ENCODE data around the gene LEP.
"Not testable (repeated sequence)": the region's sequence is repeated elsewhere in the genome, so short reads cannot be mapped to it uniquely, and the experiment has no call there.

Gene LEP

GRCh38 chr7:128210590-128211570 lies 30.2 kb upstream of the LEP start:
- no peak for DNase-seq (ENCODE audit: low read depth in 2 of 2)

GRCh38 chr7:128211626-128212025 lies 29.5 kb upstream of the LEP start:
- no peak for DNase-seq (ENCODE audit: low read depth in 2 of 2)

GRCh38 chr7:128214463-128214862 lies 26.6 kb upstream of the LEP start:
- DNase-seq (ENCODE audit: low read depth in 2 of 2) = no peak

GRCh38 chr7:128215281-128215680 lies 25.8 kb upstream of the LEP start:
- DNase-seq (ENCODE audit: low read depth in 2 of 2) = no peak

GRCh38 chr7:128215739-128216138 lies 25.3 kb upstream of the LEP start:
- no peak for DNase-seq (ENCODE audit: low read depth in 2 of 2)

- DNase-seq (ENCODE audit: low read depth in 2 of 2) = no peak
Observed at GRCh38 chr7:128217030-128217805, 23.9 kb upstream of the LEP start.

- no peak for DNase-seq (ENCODE audit: low read depth in 2 of 2)
Observed at GRCh38 chr7:128217967-128218652, 23.0 kb upstream of the LEP start.

GRCh38 chr7:128219636-128220035 lies 21.4 kb upstream of the LEP start:
- no peak for DNase-seq (ENCODE audit: low read depth in 2 of 2)

GRCh38 chr7:128221929-128222403 lies 19.1 kb upstream of the LEP start:
- no peak for DNase-seq (ENCODE audit: low read depth in 2 of 2)

GRCh38 chr7:128226132-128226980 lies 14.7 kb upstream of the LEP start:
- DNase-seq (ENCODE audit: low read depth in 2 of 2) = no peak

GRCh38 chr7:128227271-128227670 lies 13.8 kb upstream of the LEP start:
- no peak for DNase-seq (ENCODE audit: low read depth in 2 of 2)

- no peak for DNase-seq (ENCODE audit: low read depth in 2 of 2)
Observed at GRCh38 chr7:128231021-128231420, 10.1 kb upstream of the LEP start.

- DNase-seq (ENCODE audit: low read depth in 2 of 2) = no peak
Observed at GRCh38 chr7:128231677-128232076, 9.4 kb upstream of the LEP start.

- no peak for DNase-seq (ENCODE audit: low read depth in 2 of 2)
Observed at GRCh38 chr7:128233471-128233870, 7.6 kb upstream of the LEP start.

- no peak for DNase-seq (ENCODE audit: low read depth in 2 of 2)
Observed at GRCh38 chr7:128234476-128235026, 6.5 kb upstream of the LEP start.

- DNase-seq (ENCODE audit: low read depth in 2 of 2) = no peak
Observed at GRCh38 chr7:128235471-128235870, 5.6 kb upstream of the LEP start.

- no peak for DNase-seq (ENCODE audit: low read depth in 2 of 2)
Observed at GRCh38 chr7:128236924-128237586, 4.0 kb upstream of the LEP start.

GRCh38 chr7:128239146-128239545 lies 1.9 kb upstream of the LEP start:
- not testable (repeated sequence) for DNase-seq (ENCODE audit: low read depth in 2 of 2)

GRCh38 chr7:128242661-128243060 lies 1.6 kb downstream of the LEP start:
- DNase-seq (ENCODE audit: low read depth in 2 of 2) = no peak

- no peak for DNase-seq (ENCODE audit: low read depth in 2 of 2)
Observed at GRCh38 chr7:128243273-128243672, 2.2 kb downstream of the LEP start.
